ENCODE data around the gene PKNOX2. TPM values are rescaled to one million over a fixed set of nuclear protein-coding genes. Genes with fewer than 3 reads are reported as not detected.

PKNOX2 gene
- total and polyA plus RNA-seq, 4 donors = 0.14 to 0.29 (median 0.24) TPM

GRCh38 chr11:125319649-125320048, 155.1 kb downstream of the PKNOX2 start:
- DNase-seq (ENCODE audit: low spot score) = no peak
- no peaks in the 10 kb centered on the region for H3K9me3 ChIP-seq (ENCODE audit: control insufficient read depth in 4 of 4, low read length in 3 of 4)
- H3K9ac ChIP-seq (ENCODE audit: low read depth in 1 of 2, low read length in 2 of 2) = no peak overlapping the region
- no peak overlapping the region for H3K27ac ChIP-seq (ENCODE audit: low read depth in 1 of 2, low read length in 2 of 2)
- H3K4me3 ChIP-seq (ENCODE audit: low read depth in 1 of 3, low read length in 3 of 3) = no peak overlapping the region
- no peaks in the 10 kb centered on the region for H3K36me3 ChIP-seq (ENCODE audit: control insufficient read depth in 4 of 4, insufficient read depth in 3 of 4, low read depth in 1 of 4, low read length in 3 of 4)
- H3K27me3 ChIP-seq (ENCODE audit: control insufficient read depth in 4 of 4, insufficient read depth in 4 of 4, low read length in 3 of 4) = peaks cover 0 to 2% (median 0%) of the 10 kb centered on the region in 4 donors
- 87% methylated on average over 1 of the region's 1 CpG for WGBS
- H3K4me1 ChIP-seq (ENCODE audit: control insufficient read depth in 4 of 4, insufficient read depth in 4 of 4, low read length in 3 of 4) = no peaks in the 10 kb centered on the region
- TF ChIP-seq JUND (IDR thresholded peaks at IDR 0.05) (no peak), RAD21 (IDR thresholded peaks at IDR 0.05) (no peak), RXRA (IDR thresholded peaks at IDR 0.05) (no peak), NR2F2 (IDR thresholded peaks at IDR 0.05) (no peak), HNF4G (IDR thresholded peaks at IDR 0.05) (no peak), MAX (IDR thresholded peaks at IDR 0.05) (no peak), HNF4A (conservative IDR thresholded peaks at IDR 0.05) (no peak), ATF3 (IDR thresholded peaks at IDR 0.05) (no peak), SP1 (IDR thresholded peaks at IDR 0.05) (no peak), REST (IDR thresholded peaks at IDR 0.05) (no peak), YY1 (IDR thresholded peaks at IDR 0.05) (no peak), EGR1 (IDR thresholded peaks at IDR 0.05; ENCODE audit: low read depth in 2 of 2) (no peak), GABPA (IDR thresholded peaks at IDR 0.05 in 1 of 2, conservative IDR thresholded peaks at IDR 0.05 in 1 of 2) (no peak), FOXA1 (IDR thresholded peaks at IDR 0.05) (no peak), FOXA2 (IDR thresholded peaks at IDR 0.05) (no peak), TAF1 (conservative IDR thresholded peaks at IDR 0.05) (no peak)
- TF ChIP-seq, protein P1, sequence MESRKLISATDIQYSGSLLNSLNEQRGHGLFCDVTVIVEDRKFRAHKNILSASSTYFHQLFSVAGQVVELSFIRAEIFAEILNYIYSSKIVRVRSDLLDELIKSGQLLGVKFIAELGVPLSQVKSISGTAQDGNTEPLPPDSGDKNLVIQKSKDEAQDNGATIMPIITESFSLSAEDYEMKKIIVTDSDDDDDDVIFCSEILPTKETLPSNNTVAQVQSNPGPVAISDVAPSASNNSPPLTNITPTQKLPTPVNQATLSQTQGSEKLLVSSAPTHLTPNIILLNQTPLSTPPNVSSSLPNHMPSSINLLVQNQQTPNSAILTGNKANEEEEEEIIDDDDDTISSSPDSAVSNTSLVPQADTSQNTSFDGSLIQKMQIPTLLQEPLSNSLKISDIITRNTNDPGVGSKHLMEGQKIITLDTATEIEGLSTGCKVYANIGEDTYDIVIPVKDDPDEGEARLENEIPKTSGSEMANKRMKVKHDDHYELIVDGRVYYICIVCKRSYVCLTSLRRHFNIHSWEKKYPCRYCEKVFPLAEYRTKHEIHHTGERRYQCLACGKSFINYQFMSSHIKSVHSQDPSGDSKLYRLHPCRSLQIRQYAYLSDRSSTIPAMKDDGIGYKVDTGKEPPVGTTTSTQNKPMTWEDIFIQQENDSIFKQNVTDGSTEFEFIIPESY (IDR thresholded peaks at IDR 0.05) = no peak
- TF ChIP-seq, protein P2, sequence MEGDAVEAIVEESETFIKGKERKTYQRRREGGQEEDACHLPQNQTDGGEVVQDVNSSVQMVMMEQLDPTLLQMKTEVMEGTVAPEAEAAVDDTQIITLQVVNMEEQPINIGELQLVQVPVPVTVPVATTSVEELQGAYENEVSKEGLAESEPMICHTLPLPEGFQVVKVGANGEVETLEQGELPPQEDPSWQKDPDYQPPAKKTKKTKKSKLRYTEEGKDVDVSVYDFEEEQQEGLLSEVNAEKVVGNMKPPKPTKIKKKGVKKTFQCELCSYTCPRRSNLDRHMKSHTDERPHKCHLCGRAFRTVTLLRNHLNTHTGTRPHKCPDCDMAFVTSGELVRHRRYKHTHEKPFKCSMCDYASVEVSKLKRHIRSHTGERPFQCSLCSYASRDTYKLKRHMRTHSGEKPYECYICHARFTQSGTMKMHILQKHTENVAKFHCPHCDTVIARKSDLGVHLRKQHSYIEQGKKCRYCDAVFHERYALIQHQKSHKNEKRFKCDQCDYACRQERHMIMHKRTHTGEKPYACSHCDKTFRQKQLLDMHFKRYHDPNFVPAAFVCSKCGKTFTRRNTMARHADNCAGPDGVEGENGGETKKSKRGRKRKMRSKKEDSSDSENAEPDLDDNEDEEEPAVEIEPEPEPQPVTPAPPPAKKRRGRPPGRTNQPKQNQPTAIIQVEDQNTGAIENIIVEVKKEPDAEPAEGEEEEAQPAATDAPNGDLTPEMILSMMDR (IDR thresholded peaks at IDR 0.05; ENCODE audit: low read depth, low read length, missing input control) = no peak
